HL-60/S4 (cell line): ENCODE data around the gene SLC23A2.

Experiments used
- in situ Hi-C: fragments of 300-500 bp; cut with MboI; formaldehyde crosslinking; loops from 2 replicates; pipeline ENCODE4 v1.14.3; 2022; ENCODE audit warnings: low sequenced_read_pairs

Gene SLC23A2

DNA sequence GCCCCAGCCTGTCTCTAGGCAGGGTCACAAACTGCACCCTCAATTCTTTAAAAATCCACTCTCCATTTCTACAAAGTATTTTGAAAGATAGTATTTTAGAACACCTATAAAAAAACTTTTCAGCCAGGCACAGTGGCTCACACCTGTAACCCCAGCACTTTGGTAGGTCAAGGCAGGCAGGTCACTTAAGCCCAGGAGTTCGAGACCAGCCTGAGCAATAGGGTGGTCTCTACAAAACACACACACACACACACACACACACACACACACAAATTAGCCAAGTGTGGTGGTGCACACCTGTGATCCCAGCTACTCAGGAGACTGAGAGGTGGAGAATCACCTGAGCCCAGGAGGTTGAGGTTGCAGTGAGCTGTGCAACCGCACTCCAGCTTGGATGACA lies 30.2 kb downstream of the SLC23A2 start:
- in situ Hi-C loops: no loop called here

DNA sequence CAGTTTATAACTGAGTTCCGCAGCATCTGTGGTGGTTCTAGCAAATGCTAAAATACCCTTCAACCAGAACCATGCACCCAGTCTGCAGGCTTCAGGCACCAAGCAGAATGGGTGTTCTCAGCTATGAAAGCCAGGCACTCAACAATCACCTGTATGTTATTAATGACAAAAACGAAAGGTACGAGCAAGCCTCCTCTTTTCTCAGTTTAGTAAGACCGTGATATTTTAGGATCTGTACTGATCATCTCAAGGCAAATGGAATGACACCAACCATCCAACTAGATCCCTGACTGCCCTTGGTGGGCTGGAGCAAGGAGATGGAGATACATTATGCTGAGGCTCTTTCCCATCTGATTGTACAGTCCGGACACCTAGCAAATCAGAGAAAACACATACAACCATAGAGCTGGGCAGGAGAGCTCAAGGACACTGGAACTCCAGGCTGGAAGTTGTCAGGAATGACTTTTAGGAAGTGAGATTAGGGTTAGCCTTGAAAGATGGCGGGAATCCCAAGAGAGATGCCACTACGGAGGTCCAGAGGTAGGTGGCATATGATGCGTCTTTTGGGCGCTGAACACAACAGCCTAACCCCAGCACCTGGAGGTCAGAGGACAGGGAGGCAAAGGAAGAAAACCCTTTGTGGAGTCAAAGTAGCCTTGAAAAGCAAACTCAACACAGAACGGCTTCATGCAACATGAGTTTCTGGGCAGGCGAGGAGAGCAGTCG lies 33.4 kb downstream of the SLC23A2 start:
- in situ Hi-C loops: no loop called here

GRCh38 chr20:4966826-4967751 lies 34.2 kb downstream of the SLC23A2 start:
- in situ Hi-C loops: no loop called here

DNA sequence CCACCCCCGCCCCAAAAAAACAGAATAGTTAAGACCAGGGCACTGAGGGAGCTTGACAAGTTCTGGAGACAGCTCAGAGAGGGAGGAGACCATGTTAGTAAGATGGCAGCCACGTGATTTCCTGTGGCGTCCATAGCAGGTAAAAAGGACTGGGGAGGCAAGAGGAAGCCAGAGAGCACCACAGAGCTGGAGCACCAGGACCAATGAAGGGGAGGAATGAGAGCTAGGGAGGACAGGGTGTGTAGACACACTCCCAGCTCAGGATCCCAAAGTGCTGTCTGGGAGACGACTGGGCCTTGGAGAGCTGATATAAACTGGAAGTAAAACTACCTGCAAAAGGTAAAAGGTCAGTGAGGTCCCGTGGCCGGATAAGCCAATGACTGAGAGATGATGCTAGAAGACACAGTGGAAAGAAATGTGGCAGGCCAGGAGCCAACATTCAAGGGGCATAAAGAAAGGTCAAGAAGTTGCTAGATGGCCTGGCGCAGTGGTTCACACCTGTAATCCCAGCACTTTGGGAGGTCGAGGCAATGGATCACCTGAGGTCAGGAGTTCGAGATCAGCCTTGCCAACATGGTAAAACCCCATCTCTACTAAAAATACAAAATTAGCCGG lies 39.0 kb downstream of the SLC23A2 start:
- in situ Hi-C loops: no loop called here

GRCh38 chr20:4961746-4962145 lies 39.6 kb downstream of the SLC23A2 start:
- in situ Hi-C loops: no loop called here

GRCh38 chr20:4959592-4959991 lies 41.7 kb downstream of the SLC23A2 start:
- in situ Hi-C loops: no loop called here

- in situ Hi-C loops: no loop called here
These were observed 43.4 kb downstream of the SLC23A2 start for GRCh38 chr20:4957939-4958362.

DNA sequence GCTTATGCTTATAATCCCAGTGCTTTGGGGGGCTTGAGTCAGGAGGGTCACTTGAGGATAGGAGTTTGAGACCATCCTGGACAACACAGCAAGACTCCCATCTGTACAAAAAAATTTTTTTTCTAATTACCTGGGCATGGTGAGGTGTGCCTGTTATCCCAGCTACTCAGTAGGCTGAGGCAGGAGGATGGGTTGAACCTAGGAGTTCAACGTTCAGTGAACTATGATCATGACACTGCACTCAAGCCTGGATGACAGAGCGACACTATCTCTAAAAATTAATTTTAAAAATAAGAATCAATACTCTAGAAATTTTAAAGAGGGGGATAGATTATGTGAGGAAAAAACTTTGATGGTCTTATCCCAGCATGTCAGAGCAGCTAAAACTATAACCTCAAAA lies 44.1 kb downstream of the SLC23A2 start:
- in situ Hi-C loops: no loop called here

- in situ Hi-C loops: no loop called here
These were observed 45.0 kb downstream of the SLC23A2 start for GRCh38 chr20:4956200-4956810.

DNA sequence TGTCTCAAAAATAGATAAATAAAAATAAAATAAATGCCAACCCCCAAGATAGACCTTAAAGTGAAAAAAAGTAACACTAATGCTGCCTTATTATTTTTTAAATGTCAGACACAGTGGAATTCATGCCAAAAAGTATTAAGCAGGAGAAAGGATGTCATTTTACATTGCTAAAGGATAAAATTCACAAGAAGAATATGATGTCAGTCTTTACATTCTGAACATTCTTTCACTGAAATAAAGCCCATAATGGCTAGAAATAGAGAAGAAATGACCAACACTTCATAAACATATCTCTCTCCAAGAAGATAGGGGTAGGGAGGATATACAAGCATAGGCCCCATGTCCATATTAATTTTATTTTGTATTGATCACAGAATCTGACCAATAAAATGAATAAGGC lies 47.4 kb downstream of the SLC23A2 start:
- in situ Hi-C loops: no loop called here

DNA sequence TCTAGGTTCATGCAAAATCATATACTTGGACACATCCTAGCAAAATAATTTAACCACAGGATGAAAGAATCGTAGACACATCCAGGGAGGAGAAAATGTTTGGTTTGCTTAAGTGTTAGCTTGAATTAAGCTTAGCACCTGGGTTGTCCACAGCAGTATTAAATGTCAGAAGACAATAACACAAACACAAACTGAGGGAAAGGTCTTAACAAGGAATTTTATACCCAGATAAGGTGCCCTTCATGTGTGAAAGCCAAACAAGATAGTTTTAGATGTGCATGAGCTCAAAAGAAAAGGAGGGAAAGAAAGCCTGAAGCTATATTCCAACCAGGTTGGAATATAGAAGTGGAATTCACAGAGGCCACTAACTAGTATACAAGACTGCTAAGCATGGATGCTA lies 49.1 kb downstream of the SLC23A2 start:
- in situ Hi-C loops: no loop called here

- in situ Hi-C loops: no loop called here
These were observed 50.0 kb downstream of the SLC23A2 start for GRCh38 chr20:4951299-4951698.

- in situ Hi-C loops: no loop called here
These were observed 50.5 kb downstream of the SLC23A2 start for GRCh38 chr20:4950841-4951240.

GRCh38 chr20:4950437-4950836 lies 50.9 kb downstream of the SLC23A2 start:
- in situ Hi-C loops: no loop called here

DNA sequence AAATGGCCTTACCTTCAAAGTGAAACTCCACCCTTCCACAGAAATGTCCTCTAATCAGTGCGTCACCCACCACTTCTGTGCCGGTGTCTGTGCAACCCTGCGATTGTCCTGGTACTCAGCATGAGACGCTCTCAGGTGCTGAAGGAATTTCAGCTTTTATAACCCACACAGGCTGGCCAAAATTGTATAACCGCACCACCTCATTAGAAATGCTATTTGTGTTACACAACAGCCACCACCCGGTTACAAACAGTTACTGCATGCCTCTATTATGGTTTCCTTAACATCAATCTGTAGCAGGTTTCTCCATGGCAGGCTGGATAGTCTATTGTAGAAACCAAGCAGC lies 51.5 kb downstream of the SLC23A2 start:
- in situ Hi-C loops: loop anchor here (25.0 kb wide), 1 partner anchor 338 kb away; no protein-coding TSS in a partner anchor

GRCh38 chr20:4947817-4948559 lies 53.3 kb downstream of the SLC23A2 start:
- in situ Hi-C loops: loop anchor here (25.0 kb wide), 1 partner anchor 336 kb away; no protein-coding TSS in a partner anchor

- in situ Hi-C loops: loop anchor here (25.0 kb wide), 1 partner anchor 335 kb away; no protein-coding TSS in a partner anchor
These were observed 54.3 kb downstream of the SLC23A2 start for GRCh38 chr20:4946986-4947385.

DNA sequence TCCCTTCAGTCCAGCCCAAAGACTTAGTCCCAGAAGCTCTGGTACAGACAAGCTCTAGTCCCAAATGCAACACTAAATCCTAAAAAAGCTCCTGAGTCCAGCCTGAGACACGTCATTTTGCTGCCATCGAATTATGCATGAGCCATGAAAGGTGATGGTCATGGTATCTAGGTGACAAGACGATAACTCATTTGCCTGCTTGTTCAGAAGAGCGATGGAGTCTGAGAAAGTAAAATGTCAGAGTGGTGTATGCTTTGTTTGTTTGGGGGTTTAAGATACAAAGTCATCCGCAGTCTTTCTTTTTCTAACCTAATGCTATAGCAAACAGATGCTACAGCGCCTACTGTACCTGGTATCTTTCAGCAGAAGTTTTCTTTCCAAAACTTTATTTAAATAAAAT lies 54.7 kb downstream of the SLC23A2 start:
- in situ Hi-C loops: loop anchor here (25.0 kb wide), 1 partner anchor 334 kb away; no protein-coding TSS in a partner anchor

GRCh38 chr20:4944518-4945313 lies 56.6 kb downstream of the SLC23A2 start:
- in situ Hi-C loops: loop anchor here (25.0 kb wide), 1 partner anchor 332 kb away; no protein-coding TSS in a partner anchor
